HL-60 (cell line): ENCODE results near the gene XPOT.

ENCODE experiments used
- DNase-seq, 2 experiments: peaks; one replicate each; pipeline ENCODE4 v3.0.0-alpha.2; 2010 to 2020; ENCODE audit warnings: low read depth in 1 of 2, low spot score in 1 of 2
- H3K27ac ChIP-seq: fragments of 250-450 bp; sonication (Bioruptor Pico); replicated peaks from 2 replicates; pipeline ENCODE4 v1.5.1; 2020; ENCODE audit warnings: mild to moderate bottlenecking, moderate library complexity
- H3K27me3 ChIP-seq: fragments of 250-450 bp; sonication (Bioruptor Pico); 2 replicates; pipeline ENCODE4 v1.5.1; 2021; ENCODE audit warnings: mild to moderate bottlenecking, moderate library complexity; ENCODE audit not compliant: insufficient read depth, poor library complexity, severe bottlenecking
- H3K4me3 ChIP-seq: replicated peaks from 2 replicates; pipeline ENCODE4 v1.5.1; 2011; ENCODE audit warnings: mild to moderate bottlenecking, control low read depth, low read length; ENCODE audit not compliant: insufficient read depth
- CTCF ChIP-seq: IDR thresholded peaks from one replicate; pipeline ENCODE4 v1.5.1; 2011; ENCODE audit warnings: low read length, control low read depth, inconsistent platforms; ENCODE audit not compliant: insufficient read depth
- GABPA ChIP-seq: IDR thresholded peaks from 2 replicates; pipeline ENCODE4 v1.6.1; 2012; ENCODE audit warnings: low read depth
- POLR2AphosphoS5 ChIP-seq: IDR thresholded peaks from 2 replicates; pipeline ENCODE4 v1.6.1; 2012; ENCODE audit warnings: low read depth
- REST ChIP-seq: IDR thresholded peaks from 2 replicates; pipeline ENCODE4 v1.6.1; 2012; ENCODE audit warnings: low read depth; ENCODE audit not compliant: insufficient replicate concordance
- SPI1 ChIP-seq: IDR thresholded peaks from 2 replicates; pipeline ENCODE4 v1.6.1; 2012; ENCODE audit warnings: low read depth, mild to moderate bottlenecking, borderline replicate concordance

The XPOT gene

GRCh38 chr12:64430886-64431285 lies 26.7 kb downstream of the XPOT start:
- no peak for TF ChIP-seq CTCF
- TF ChIP-seq POLR2AphosphoS5 = no peak
- TF ChIP-seq REST = no peak
- no peak for TF ChIP-seq GABPA
- TF ChIP-seq SPI1 = no peak
- no peaks in the 10 kb centered on the region for H3K27me3 ChIP-seq
- no peak for DNase-seq
- H3K4me3 ChIP-seq = no peak overlapping the region
- H3K27ac ChIP-seq = no peak overlapping the region

GRCh38 chr12:64431791-64432190 lies 27.6 kb downstream of the XPOT start:
- DNase-seq = no peak
- TF ChIP-seq GABPA (no peak), POLR2AphosphoS5 (no peak), CTCF (no peak), REST (no peak), SPI1 (no peak)
- H3K4me3 ChIP-seq = no peak overlapping the region
- no peaks in the 10 kb centered on the region for H3K27me3 ChIP-seq
- no peak overlapping the region for H3K27ac ChIP-seq

GRCh38 chr12:64433915-64434314 lies 29.7 kb downstream of the XPOT start:
- Histone ChIP-seq H3K27ac (no peak overlapping the region), H3K27me3 (no peaks in the 10 kb centered on the region), H3K4me3 (no peak overlapping the region)
- no peak for DNase-seq
- TF ChIP-seq SPI1 (no peak), CTCF (no peak), GABPA (no peak), REST (no peak), POLR2AphosphoS5 (no peak)
